ENCODE data around the gene ADGRD2.

ADGRD2 gene

GRCh38 chr9:124457079-124457886, 7.0 kb downstream of the ADGRD2 start:
- DNase-seq, result no peak

GRCh38 chr9:124457887-124458431, 7.7 kb downstream of the ADGRD2 start:
- DNase-seq, result no peak

- DNase-seq, result no peak
Measured at GRCh38 chr9:124458441-124458840, 8.2 kb downstream of the ADGRD2 start.

GRCh38 chr9:124462739-124463138, 12.5 kb downstream of the ADGRD2 start:
- no peak for DNase-seq

- no peak for DNase-seq
Measured at GRCh38 chr9:124465736-124466135, 15.5 kb downstream of the ADGRD2 start.

- no peak for DNase-seq
Measured at GRCh38 chr9:124467410-124468060, 17.3 kb downstream of the ADGRD2 start.

- no peak for DNase-seq
Measured at GRCh38 chr9:124468061-124468740, 17.9 kb downstream of the ADGRD2 start.

- DNase-seq, result no peak
Measured at GRCh38 chr9:124469011-124469832, 19.0 kb downstream of the ADGRD2 start.

GRCh38 chr9:124470306-124470705, 20.1 kb downstream of the ADGRD2 start:
- no peak for DNase-seq

- no peak for DNase-seq
Measured at GRCh38 chr9:124470726-124471125, 20.5 kb downstream of the ADGRD2 start.

- no peak for DNase-seq
Measured at GRCh38 chr9:124471761-124472160, 21.5 kb downstream of the ADGRD2 start.

- DNase-seq, result no peak
Measured at GRCh38 chr9:124472770-124473169, 22.5 kb downstream of the ADGRD2 start.

- no peak for DNase-seq
Measured at GRCh38 chr9:124473310-124473709, 23.1 kb downstream of the ADGRD2 start.

- DNase-seq, result no peak
Measured at GRCh38 chr9:124474151-124474550, 23.9 kb downstream of the ADGRD2 start.

- no peak for DNase-seq
Measured at GRCh38 chr9:124475158-124475867, 25.1 kb downstream of the ADGRD2 start.

- DNase-seq, result no peak
Measured at GRCh38 chr9:124475868-124476690, 25.8 kb downstream of the ADGRD2 start.

- no peak for DNase-seq
Measured at GRCh38 chr9:124477211-124477647, 27.0 kb downstream of the ADGRD2 start.

GRCh38 chr9:124477648-124478285, 27.5 kb downstream of the ADGRD2 start:
- DNase-seq, result no peak

GRCh38 chr9:124478354-124478753, 28.1 kb downstream of the ADGRD2 start:
- DNase-seq, result no peak

GRCh38 chr9:124479371-124479770, 29.1 kb downstream of the ADGRD2 start:
- DNase-seq, result no peak

Data from SIG-M5 (cell line).